GM12892 (cell line): ENCODE measurements around the gene SNX19.

Experiments
- DNase-seq: peaks from one replicate; pipeline ENCODE4 v3.0.0; 2011; ENCODE audit not compliant: insufficient read length
- FAIRE-seq: peaks from 2 replicates; lab custom pipeline; 2011; peaks lifted over from hg19 to GRCh38; lab: Jason Lieb, UNC
- POLR2A ChIP-seq: IDR thresholded peaks from 2 replicates; pipeline ENCODE4 v1.6.1; 2011; ENCODE audit warnings: low read depth, low read length, control low read depth
- POLR2AphosphoS5 ChIP-seq: IDR thresholded peaks from 2 replicates; pipeline ENCODE4 v1.6.1; 2011; ENCODE audit warnings: low read depth, low read length, control low read depth
- TAF1 ChIP-seq: IDR thresholded peaks from 2 replicates; pipeline ENCODE4 v1.6.1; 2011; ENCODE audit warnings: low read depth, mild to moderate bottlenecking, control low read depth, low read length, borderline replicate concordance

The SNX19 gene

GRCh38 chr11:130832566-130833425, 83.5 kb downstream of the SNX19 start:
- TF ChIP-seq TAF1 = no peak
- TF ChIP-seq POLR2A = no peak
- no peak for TF ChIP-seq POLR2AphosphoS5
- DNase-seq = no peak
- peak; percentile 53 for FAIRE-seq

DNA sequence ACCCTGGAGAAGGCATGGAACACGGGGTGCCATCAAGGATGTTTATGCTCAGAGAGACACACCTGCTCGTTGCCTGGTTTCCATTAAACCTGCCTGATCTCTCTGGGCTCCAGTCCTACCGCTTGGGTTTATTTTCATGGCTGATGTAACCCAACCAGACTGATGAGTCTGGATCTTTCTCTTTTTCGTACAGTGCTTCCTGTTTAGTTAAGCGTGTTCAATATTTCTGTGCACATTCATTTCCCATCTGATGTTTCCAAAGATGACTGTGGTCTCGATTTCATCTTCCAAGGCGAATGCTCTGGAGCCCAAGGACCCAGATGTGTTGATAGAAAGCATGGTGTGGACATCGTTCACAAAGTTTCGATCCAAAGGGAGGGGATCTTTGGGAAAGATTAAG, 84.3 kb downstream of the SNX19 start:
- no peak for FAIRE-seq
- TF ChIP-seq POLR2AphosphoS5 (no peak), TAF1 (no peak), POLR2A (no peak)

GRCh38 chr11:130831506-130831905, 84.8 kb downstream of the SNX19 start:
- no peak for DNase-seq
- no peak for FAIRE-seq
- TF ChIP-seq POLR2AphosphoS5 = no peak
- no peak for TF ChIP-seq TAF1
- TF ChIP-seq POLR2A = no peak

More for the DNA sequence above, 84.3 kb downstream of the SNX19 start:
- no peak for DNase-seq

- FAIRE-seq (no peak), DNase-seq (no peak)
- TF ChIP-seq POLR2AphosphoS5 (no peak), TAF1 (no peak)
Measured at GRCh38 chr11:130830566-130830965, 85.7 kb downstream of the SNX19 start.

DNA sequence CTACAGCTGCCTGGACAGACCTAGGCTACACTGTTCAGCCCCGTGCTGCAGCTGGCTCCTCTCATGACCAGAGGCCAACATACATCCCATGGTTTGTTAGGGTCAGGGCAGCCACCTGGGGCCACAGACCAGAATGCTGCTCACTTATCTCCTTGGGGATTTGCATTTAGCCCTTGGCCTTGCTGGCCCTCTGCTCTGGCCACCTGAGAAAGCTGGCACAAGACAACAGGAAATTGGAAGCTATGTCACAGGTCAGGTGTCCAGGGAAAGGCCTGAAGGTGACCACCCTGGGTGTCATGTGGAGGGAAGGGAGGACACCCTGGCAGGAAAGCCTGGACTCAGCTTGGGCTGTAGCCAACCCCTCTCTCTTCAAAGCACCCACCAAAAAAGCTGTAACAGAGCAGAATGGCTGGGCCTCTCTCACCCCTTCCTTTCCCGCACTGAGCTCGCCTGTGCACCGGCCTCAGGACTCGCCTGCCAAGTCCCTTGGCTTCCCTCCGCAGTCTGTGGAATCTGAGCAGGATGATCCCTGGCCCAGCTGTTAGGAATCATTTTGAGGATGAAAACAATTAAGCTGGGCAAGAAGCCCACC, 86.3 kb downstream of the SNX19 start:
- no peak for TF ChIP-seq POLR2A
- no peak for TF ChIP-seq TAF1
- no peak for TF ChIP-seq POLR2AphosphoS5
- no peak for FAIRE-seq
- DNase-seq = no peak

GRCh38 chr11:130828741-130829140, 87.5 kb downstream of the SNX19 start:
- TF ChIP-seq POLR2AphosphoS5 (no peak), POLR2A (no peak), TAF1 (no peak)
- no peak for DNase-seq
- no peak for FAIRE-seq

DNA sequence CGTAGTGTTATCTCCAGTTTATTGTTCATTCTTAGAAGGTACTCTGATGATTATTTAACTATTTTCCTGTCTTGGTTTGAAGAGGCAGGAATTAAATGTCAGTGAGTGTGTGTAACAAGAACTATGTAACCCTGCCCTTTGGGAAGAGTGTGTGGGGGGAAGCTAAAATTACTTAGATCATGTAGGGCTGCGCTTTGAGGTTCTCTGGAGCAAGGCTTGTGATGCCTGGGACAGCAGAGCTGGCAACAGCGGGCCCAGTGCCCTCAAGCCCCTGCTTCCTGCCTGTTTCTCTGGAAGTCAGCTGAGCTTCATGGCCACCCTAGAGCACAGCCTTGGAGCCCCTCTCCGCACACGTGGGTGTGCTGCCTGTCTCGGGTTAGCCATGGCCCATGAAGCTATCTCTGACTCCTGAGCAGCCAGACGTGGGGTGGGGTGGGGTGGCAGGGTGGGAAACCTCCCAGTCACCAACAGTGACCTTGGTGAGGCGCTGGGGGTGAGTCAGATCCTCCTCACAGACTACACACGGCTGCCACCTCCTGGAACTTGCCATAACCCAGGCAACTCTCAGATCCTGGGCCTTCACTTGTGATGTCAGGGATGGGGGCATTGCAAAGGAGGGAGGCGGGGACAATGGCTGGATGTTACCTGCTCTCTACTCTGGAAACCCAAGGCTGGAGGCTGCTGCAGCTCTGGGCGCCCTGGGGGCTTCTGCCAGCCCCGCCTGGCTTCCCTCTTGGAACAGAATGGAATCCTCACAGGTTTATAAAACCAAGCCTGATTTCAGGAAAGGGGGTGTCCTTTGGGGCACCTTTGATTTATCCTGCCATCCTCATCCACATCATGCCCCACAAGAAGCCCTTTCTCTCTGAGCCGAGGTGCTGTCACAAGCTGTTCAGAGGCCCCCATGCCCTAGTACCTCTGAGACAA, 88.6 kb downstream of the SNX19 start:
- DNase-seq = no peak
- peak; percentile 81 for FAIRE-seq
- TF ChIP-seq POLR2AphosphoS5 (no peak), POLR2A (no peak), TAF1 (no peak)

- FAIRE-seq (no peak), DNase-seq (no peak)
- TF ChIP-seq TAF1 (no peak), POLR2A (no peak), POLR2AphosphoS5 (no peak)
Measured at GRCh38 chr11:130826572-130826971, 89.7 kb downstream of the SNX19 start.

GRCh38 chr11:130825983-130826382, 90.3 kb downstream of the SNX19 start:
- no peak for FAIRE-seq
- no peak for TF ChIP-seq POLR2A
- TF ChIP-seq TAF1 = no peak
- TF ChIP-seq POLR2AphosphoS5 = no peak
- no peak for DNase-seq

DNA sequence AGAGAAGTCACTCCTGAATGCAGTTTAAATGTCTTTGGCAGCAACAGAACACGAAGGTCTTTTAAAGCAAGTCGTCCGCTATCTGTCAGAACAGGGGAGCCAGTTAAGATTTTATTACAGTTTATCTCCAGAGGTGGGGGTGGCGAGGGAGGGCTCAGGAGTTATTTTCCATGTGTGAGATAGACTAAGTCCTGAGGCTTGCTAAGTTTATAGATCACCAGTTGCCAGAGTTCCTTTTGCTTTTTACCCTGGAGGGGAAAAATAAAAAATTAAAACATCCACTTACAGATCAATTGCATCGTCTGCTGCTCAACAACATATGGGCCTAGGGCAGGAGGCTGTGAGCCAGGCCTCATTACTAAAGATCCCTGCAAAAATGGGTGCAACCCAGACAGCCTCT, 90.7 kb downstream of the SNX19 start:
- FAIRE-seq = no peak
- no peak for TF ChIP-seq TAF1
- no peak for TF ChIP-seq POLR2A
- no peak for TF ChIP-seq POLR2AphosphoS5

More for the DNA sequence above, 90.7 kb downstream of the SNX19 start:
- DNase-seq = no peak
